IMR-90 (cell line): ENCODE measurements around the gene LINS1. TPM values are rescaled to one million over a fixed set of nuclear protein-coding genes. Genes with fewer than 3 reads are reported as not detected.
A peak's percentile ranks its signal among the peaks of the same experiment; 100 is the strongest.

ENCODE experiments used
- ATAC-seq: fragments of 200-7000 bp; cut with Tn5 transposase; 2 replicates; pipeline ENCODE4 v1.9.1; 2020; ENCODE audit warnings: low read depth, mild to moderate bottlenecking, moderate library complexity
- BruUV-seq: library from RNA; stranded (reverse); fragments of 400-500 nt; replicated peaks from 2 replicates; lab custom pipeline; 2021; lab: Mats Ljungman, UMichigan
- CTCF ChIA-PET: fragments of 300-600 bp; formaldehyde crosslinking; extraction: SDS; loops from one replicate; lab custom pipeline; 2021; ENCODE audit warnings: antibody characterized with exemption; lab: Yijun Ruan, JAX
- POLR2A ChIA-PET: fragments of 300-600 bp; sonication (Branson Sonifier 250); formaldehyde crosslinking; loops from one replicate; lab custom pipeline; 2022; ENCODE audit warnings: antibody characterized with exemption; ENCODE audit not compliant: unreplicated experiment; lab: Charles Lee
- DNase-seq: peaks from one replicate; pipeline ENCODE4 v3.0.0; 2013
- H2AFZ ChIP-seq: replicated peaks from 2 replicates; pipeline ENCODE3; 2013; ENCODE audit warnings: low read length, mild to moderate bottlenecking; ENCODE audit not compliant: poor library complexity
- H2AK5ac ChIP-seq: 2 replicates; pipeline ENCODE4 v1.6.1; 2013; ENCODE audit warnings: low read depth, low read length, inconsistent platforms
- H2AK9ac ChIP-seq: replicated peaks from 2 replicates; pipeline ENCODE3; 2013; ENCODE audit warnings: mild to moderate bottlenecking, low read depth, low read length, moderate library complexity; ENCODE audit not compliant: poor library complexity
- H2BK120ac ChIP-seq: 2 replicates; pipeline ENCODE4 v1.6.1; 2013; ENCODE audit warnings: low read depth, low read length, inconsistent platforms
- H2BK15ac ChIP-seq: 3 replicates; pipeline ENCODE4 v1.6.1; 2013; ENCODE audit warnings: low read depth, low read length, inconsistent platforms
- H2BK20ac ChIP-seq: 2 replicates; pipeline ENCODE4 v1.6.1; 2013; ENCODE audit warnings: low read depth, mild to moderate bottlenecking, inconsistent platforms, low read length, moderate library complexity
- H2BK5ac ChIP-seq: 2 replicates; pipeline ENCODE4 v1.6.1; 2013; ENCODE audit warnings: mild to moderate bottlenecking, low read depth, low read length, inconsistent platforms; ENCODE audit not compliant: poor library complexity, severe bottlenecking
- H3K14ac ChIP-seq: replicated peaks from 2 replicates; pipeline ENCODE4 v1.6.1; 2013; ENCODE audit warnings: low read depth, low read length, inconsistent platforms
- H3K18ac ChIP-seq: 2 replicates; pipeline ENCODE4 v1.6.1; 2013; ENCODE audit warnings: low read depth, low read length, control low read depth
- H3K23ac ChIP-seq: 2 replicates; pipeline ENCODE4 v1.6.1; 2013; ENCODE audit warnings: low read depth, low read length, inconsistent platforms
- H3K27ac ChIP-seq: 2 replicates; pipeline ENCODE4 v1.5.1; 2013; ENCODE audit warnings: mild to moderate bottlenecking, control low read depth, low read length; ENCODE audit not compliant: insufficient read depth
- H3K27me3 ChIP-seq: 2 replicates; pipeline ENCODE4 v1.6.1; 2013; ENCODE audit warnings: low read length; ENCODE audit not compliant: control insufficient read depth, insufficient read depth
- H3K36me3 ChIP-seq: 2 replicates; pipeline ENCODE4 v1.6.1; 2013; ENCODE audit warnings: low read length, mixed read lengths; ENCODE audit not compliant: control insufficient read depth, insufficient read depth
- H3K4ac ChIP-seq: 2 replicates; pipeline ENCODE4 v1.6.1; 2013; ENCODE audit warnings: low read depth, low read length, inconsistent platforms
- H3K4me1 ChIP-seq: 2 replicates; pipeline ENCODE4 v1.6.1; 2013; ENCODE audit warnings: low read length, mixed read lengths; ENCODE audit not compliant: control insufficient read depth, insufficient read depth
- H3K4me2 ChIP-seq: 2 replicates; pipeline ENCODE4 v1.6.1; 2013; ENCODE audit warnings: low read depth, mild to moderate bottlenecking, control low read depth, low read length, moderate library complexity
- H3K4me3 ChIP-seq: 2 replicates; pipeline ENCODE4 v1.5.1; 2013; ENCODE audit warnings: low read depth, mild to moderate bottlenecking, control low read depth, low read length, moderate library complexity; ENCODE audit not compliant: insufficient read depth
- H3K56ac ChIP-seq: 2 replicates; pipeline ENCODE4 v1.6.1; 2013; ENCODE audit warnings: low read length, inconsistent platforms; ENCODE audit not compliant: insufficient read depth; ENCODE audit errors: extremely low read depth
- H3K79me1 ChIP-seq, 2 experiments: 2 replicates each; pipeline ENCODE4 v1.6.1; 2013; ENCODE audit warnings: low read length in 2 of 2, inconsistent platforms in 1 of 2, low read depth in 1 of 2
- H3K9ac ChIP-seq: 2 replicates; pipeline ENCODE4 v1.6.1; 2013; ENCODE audit warnings: low read depth, low read length, control low read depth
- H3K9me1 ChIP-seq: 2 replicates; pipeline ENCODE4 v1.6.1; 2013; ENCODE audit warnings: low read length, inconsistent platforms; ENCODE audit not compliant: insufficient read depth
- H3K9me3 ChIP-seq: 2 replicates; pipeline ENCODE4 v1.6.1; 2013; ENCODE audit warnings: low read length; ENCODE audit not compliant: control insufficient read depth, insufficient read depth
- H4K20me1 ChIP-seq: 2 replicates; pipeline ENCODE4 v1.6.1; 2013; ENCODE audit warnings: low read length, inconsistent platforms; ENCODE audit not compliant: insufficient read depth
- H4K5ac ChIP-seq: 2 replicates; pipeline ENCODE4 v1.6.1; 2013; ENCODE audit warnings: mild to moderate bottlenecking, low read depth, low read length, control low read depth
- H4K8ac ChIP-seq, 2 experiments: 2 replicates each; pipeline ENCODE4 v1.6.1; 2013; ENCODE audit warnings: low read depth in 2 of 2, low read length in 2 of 2, control low read depth in 1 of 2, inconsistent platforms in 1 of 2
- H4K91ac ChIP-seq: 2 replicates; pipeline ENCODE4 v1.6.1; 2013; ENCODE audit warnings: low read depth, low read length, inconsistent platforms; ENCODE audit not compliant: insufficient read depth
- BHLHE40 ChIP-seq: fragments of 150-350 bp; IDR thresholded peaks from 2 replicates; pipeline ENCODE4 v1.6.1; 2016; ENCODE audit warnings: mild to moderate bottlenecking, low read depth, low read length
- CEBPB ChIP-seq: IDR thresholded peaks from 2 replicates; pipeline ENCODE4 v1.6.1; 2012; ENCODE audit warnings: low read depth, low read length, improper control_type of control experiment
- CHD1 ChIP-seq: IDR thresholded peaks from 2 replicates; pipeline ENCODE4 v1.6.1; 2012; ENCODE audit warnings: low read depth, low read length, improper control_type of control experiment
- CTCF ChIP-seq: conservative IDR thresholded peaks from 2 replicates; pipeline ENCODE4 v1.5.1; 2012; ENCODE audit warnings: mild to moderate bottlenecking, low read depth, low read length, improper control_type of control experiment
- ELK1 ChIP-seq: fragments of 150-350 bp; IDR thresholded peaks from 2 replicates; pipeline ENCODE4 v1.6.1; 2016; ENCODE audit warnings: low read depth, mild to moderate bottlenecking, low read length, moderate library complexity, borderline replicate concordance
- FOS ChIP-seq: fragments of 150-350 bp; IDR thresholded peaks from 2 replicates; pipeline ENCODE4 v1.6.1; 2016; ENCODE audit warnings: low read depth, low read length
- MAFK ChIP-seq: IDR thresholded peaks from 2 replicates; pipeline ENCODE4 v1.6.1; 2012; ENCODE audit warnings: low read depth, low read length, improper control_type of control experiment
- MAZ ChIP-seq: IDR thresholded peaks from 2 replicates; pipeline ENCODE4 v1.6.1; 2012; ENCODE audit warnings: low read depth, mild to moderate bottlenecking, low read length, improper control_type of control experiment, moderate library complexity, borderline replicate concordance
- MXI1 ChIP-seq: IDR thresholded peaks from 2 replicates; pipeline ENCODE4 v1.6.1; 2012; ENCODE audit warnings: low read depth, mild to moderate bottlenecking, low read length, moderate library complexity, borderline replicate concordance
- NFE2L2 ChIP-seq: fragments of 150-350 bp; IDR thresholded peaks from 2 replicates; pipeline ENCODE4 v1.6.1; 2016; ENCODE audit warnings: low read depth, mild to moderate bottlenecking, low read length
- POLR2A ChIP-seq: IDR thresholded peaks from 2 replicates; pipeline ENCODE4 v1.6.1; 2012; ENCODE audit warnings: mild to moderate bottlenecking, low read depth, low read length
- RAD21 ChIP-seq: IDR thresholded peaks from 2 replicates; pipeline ENCODE4 v1.6.1; 2012; ENCODE audit warnings: low read length, improper control_type of control experiment
- RCOR1 ChIP-seq: IDR thresholded peaks from 2 replicates; pipeline ENCODE4 v1.6.1; 2012; ENCODE audit warnings: mild to moderate bottlenecking, low read length, improper control_type of control experiment; ENCODE audit not compliant: insufficient replicate concordance
- RFX5 ChIP-seq: IDR thresholded peaks from 2 replicates; pipeline ENCODE4 v1.8.0; 2012; ENCODE audit warnings: low read depth, mild to moderate bottlenecking, low read length, moderate library complexity
- SMC3 ChIP-seq: fragments of 150-350 bp; IDR thresholded peaks from 2 replicates; pipeline ENCODE4 v1.6.1; 2016; ENCODE audit warnings: low read depth, mild to moderate bottlenecking, antibody characterized with exemption, low read length, moderate library complexity
- USF2 ChIP-seq: fragments of 150-350 bp; IDR thresholded peaks from 2 replicates; pipeline ENCODE4 v1.6.1; 2017; ENCODE audit warnings: mild to moderate bottlenecking, antibody characterized with exemption, low read length, low read depth
- WGBS, 2 experiments: methylation state at CpG; one replicate each; pipeline versions ENCODE4 v1.1.5 to v1.1.7; 2013; ENCODE audit warnings: missing lambda C conversion rate in 2 of 2; ENCODE audit not compliant: insufficient read length in 1 of 2; ENCODE audit errors: extremely low coverage in 2 of 2; 5-methylcytosine and 5-hydroxymethylcytosine counted together
- dilution Hi-C: fragments of 300-500 bp; cut with HindIII; formaldehyde crosslinking; loops from one replicate; pipeline ENCODE4 v1.14.3; 2018; ENCODE audit warnings: low sequenced_read_pairs; ENCODE audit not compliant: unreplicated experiment
- in situ Hi-C: fragments of 300-500 bp; cut with MboI; formaldehyde crosslinking; loops from 3 replicates; pipeline ENCODE4 v1.14.3; 2019; ENCODE audit warnings: low sequenced_read_pairs, inconsistent platforms, mixed read lengths
- intact Hi-C: fragments of 100-400 bp; cut with micrococcal nuclease; formaldehyde crosslinking; loops from 2 replicates; pipeline ENCODE4 v1.10.0; 2022
- polyA plus RNA-seq, 3 experiments: library from polyadenylated mRNA; depleted of rRNA; stranded (reverse); fragments of >200 nt; gene quantifications; 2 replicates each; pipeline ENCODE4 v1.2.3, GENCODE V29; 2012; ENCODE audit warnings: low replicate concordance in 1 of 3
- total RNA-seq: library from RNA; depleted of rRNA; stranded (reverse); fragments of >200 nt; gene quantifications from 2 replicates; pipeline ENCODE4 v1.2.3, GENCODE V29; 2012

The LINS1 gene
- total and polyA plus RNA-seq, 2 of the 4 experiments (the other 2 are of a cell fraction), result 6.9 to 10.6 TPM

GRCh38 chr15:100601617-100602063, 344 bp downstream of the LINS1 start:
- no peak overlapping the region; the same call in 1 of the 2 replicates for H4K5ac ChIP-seq
- no peaks in the 10 kb centered on the region for H3K4me1 ChIP-seq
- no peak for TF ChIP-seq ELK1
- TF ChIP-seq NFE2L2, result no peak
- no peak for TF ChIP-seq USF2
- TF ChIP-seq MXI1, result no peak
- no peak for TF ChIP-seq RFX5
- no peak for TF ChIP-seq MAFK
- no peak for TF ChIP-seq BHLHE40
- no peak for TF ChIP-seq CTCF
- no peak for TF ChIP-seq RCOR1
- TF ChIP-seq FOS, result no peak
- TF ChIP-seq RAD21, result no peak
- TF ChIP-seq POLR2A, result no peak
- no peak for TF ChIP-seq CEBPB
- no peak for TF ChIP-seq MAZ
- no peak for TF ChIP-seq SMC3
- TF ChIP-seq CHD1, result no peak
- no peak overlapping the region for H2BK20ac ChIP-seq
- BruUV-seq, result no TSS peak
- in situ Hi-C loops (no loop called here), dilution Hi-C loops (no loop called here), intact Hi-C loops (loop anchor here (1.0 to 2.0 kb wide), 2 partner anchors 251 to 673 kb away; no protein-coding TSS in a partner anchor)
- H4K8ac ChIP-seq, result peak overlapping the region; percentile 60 to 82; a peak in 3 of 4 replicates
- H3K9me3 ChIP-seq, result no peaks in the 10 kb centered on the region
- 0 out of 2 replicates have a peak overlapping the region, but pooled peaks have one; percentile 12 for H4K91ac ChIP-seq
- H3K4me3 ChIP-seq, result peak overlapping the region; percentile 66
- no peak overlapping the region for H3K18ac ChIP-seq
- peak overlapping the region; percentile 21 for H2AK9ac ChIP-seq
- H3K36me3 ChIP-seq, result no peaks in the 10 kb centered on the region
- peaks cover 8% of the 10 kb centered on the region; the same call in 1 of the 2 replicates for H4K20me1 ChIP-seq
- peak overlapping the region; percentile 71 for H3K27ac ChIP-seq
- peak overlapping the region; percentile 84 for H3K23ac ChIP-seq
- H2BK5ac ChIP-seq, result peak overlapping the region; percentile 39
- CTCF ChIA-PET, result interaction anchor here (1.4 kb wide), 1 partner anchor 251 kb away, joined by 3 read pairs; no protein-coding TSS in a partner anchor
- peak overlapping the region; percentile 36 for H3K4ac ChIP-seq
- peaks cover 16 to 50% of the 10 kb centered on the region in 2 experiments for H3K79me1 ChIP-seq
- ATAC-seq (peak; percentile 24), DNase-seq (no peak)
- peak overlapping the region; percentile 48 for H3K56ac ChIP-seq
- H2BK120ac ChIP-seq, result peak overlapping the region; percentile 70
- H3K4me2 ChIP-seq, result peak overlapping the region; percentile 61
- POLR2A ChIA-PET, result no interaction called here
- H3K27me3 ChIP-seq, result no peaks in the 10 kb centered on the region
- H2AK5ac ChIP-seq, result no peak overlapping the region
- peak overlapping the region; percentile 94 for H2AFZ ChIP-seq
- peak overlapping the region; percentile 28 for H3K14ac ChIP-seq
- H3K9me1 ChIP-seq, result peaks cover 3% of the 10 kb centered on the region; the same call in 1 of the 2 replicates
- 0% methylated on average over 8 of the region's 21 CpGs; no CpG with 5 or more reads in 1 of the 2 experiments for WGBS, 2 experiments
- no peak overlapping the region for H2BK15ac ChIP-seq
- peak overlapping the region; percentile 86 for H3K9ac ChIP-seq
